ENCODE data around the gene CYTH2.

- TF ChIP-seq CTCF (IDR thresholded peaks at IDR 0.05; ENCODE audit: control extremely low read depth in 1 of 3, insufficient read depth in 1 of 3, low read depth in 1 of 3, low read length in 3 of 3) (no peak), HDAC2 (IDR thresholded peaks at IDR 0.05; ENCODE audit: borderline replicate concordance in 1 of 2, low read depth in 2 of 2, low read length in 2 of 2) (no peak), EGR1 (IDR thresholded peaks at IDR 0.05; ENCODE audit: borderline replicate concordance, low read depth, low read length) (no peak), ASH2L (IDR thresholded peaks at IDR 0.05; ENCODE audit: low read length) (no peak), CHD2 (IDR thresholded peaks at IDR 0.05; ENCODE audit: low read length) (no peak)
Measured at GRCh38 chr19:48454150-48454730, 14.9 kb upstream of the CYTH2 start.
